CD4-positive, alpha-beta T cell (primary cell): ENCODE results near the gene CCL14. TPM values are rescaled to one million over a fixed set of nuclear protein-coding genes. Genes with fewer than 3 reads are reported as not detected.

Experiments
- ATAC-seq: fragments of 200-7000 bp; cut with Tn5 transposase; one replicate; pipeline ENCODE4 v1.10.0; 2022; ENCODE audit warnings: mild to moderate bottlenecking; ENCODE audit not compliant: poor library complexity
- CTCF ChIA-PET: fragments of 350-600 bp; sonication (Branson Sonifier 250); formaldehyde crosslinking; loops from one replicate; lab custom pipeline; 2021; ENCODE audit warnings: antibody characterized with exemption, inconsistent platforms; lab: Charles Lee
- POLR2A ChIA-PET: fragments of 350-600 bp; sonication (Branson Sonifier 250); formaldehyde crosslinking; loops from one replicate; lab custom pipeline; 2021; ENCODE audit warnings: antibody characterized with exemption, inconsistent platforms; lab: Charles Lee
- DNase-seq, 14 experiments: peaks; one replicate each; pipeline ENCODE4 v3.0.0-alpha.2; 2013 to 2020; ENCODE audit warnings: mixed read lengths in 2 of 14
- H3K27ac ChIP-seq, 2 donors: one replicate each; pipeline versions ENCODE4 v1.5.1 to v1.7.0; 2013; ENCODE audit warnings: low read length in 2 of 2, low read depth in 1 of 2, mild to moderate bottlenecking in 1 of 2
- H3K27me3 ChIP-seq, 2 experiments: 1 replicate in 1 of 2; 2 replicates in 1 of 2; pipeline versions ENCODE4 v1.6.1 to v1.7.0; 2013; ENCODE audit warnings: low read length in 2 of 2, control low read depth in 1 of 2, mild to moderate bottlenecking in 1 of 2, moderate library complexity in 1 of 2; ENCODE audit not compliant: insufficient read depth in 2 of 2, control insufficient read depth in 1 of 2
- H3K36me3 ChIP-seq: one replicate; pipeline ENCODE4 v1.6.1; 2013; ENCODE audit warnings: low read length, control low read depth; ENCODE audit not compliant: insufficient read depth
- H3K4me1 ChIP-seq: one replicate; pipeline ENCODE4 v1.6.1; 2013; ENCODE audit warnings: low read length, control low read depth; ENCODE audit not compliant: insufficient read depth
- H3K4me3 ChIP-seq: one replicate; pipeline ENCODE4 v1.5.1; 2013; ENCODE audit warnings: mild to moderate bottlenecking, low read length, moderate library complexity
- H3K9me3 ChIP-seq, 2 experiments: 1 replicate in 1 of 2; 2 replicates in 1 of 2; pipeline versions ENCODE4 v1.6.1 to v1.7.0; 2013; ENCODE audit warnings: low read length in 2 of 2, mild to moderate bottlenecking in 2 of 2, control low read depth in 1 of 2, moderate library complexity in 1 of 2; ENCODE audit not compliant: control insufficient read depth in 1 of 2, insufficient read depth in 1 of 2
- H3K27ac Mint-ChIP-seq: one replicate; pipeline ENCODE4 v1.8.0; 2020; ENCODE audit warnings: mixed read lengths
- H3K27me3 Mint-ChIP-seq: one replicate; pipeline ENCODE4 v1.8.0; 2021; ENCODE audit warnings: mixed read lengths
- H3K36me3 Mint-ChIP-seq: one replicate; pipeline ENCODE4 v1.8.0; 2021; ENCODE audit warnings: low read depth, mixed read lengths
- H3K4me1 Mint-ChIP-seq: one replicate; pipeline ENCODE4 v1.8.0; 2021; ENCODE audit warnings: low read depth, mixed read lengths
- H3K4me3 Mint-ChIP-seq: one replicate; pipeline ENCODE4 v1.8.0; 2020; ENCODE audit warnings: mild to moderate bottlenecking, mixed read lengths
- H3K9me3 Mint-ChIP-seq: one replicate; pipeline ENCODE4 v1.8.0; 2020; ENCODE audit warnings: mixed read lengths
- CTCF ChIP-seq: fragments of 200-600 bp; IDR thresholded peaks from one replicate; pipeline ENCODE4 v1.8.0; 2022; ENCODE audit warnings: antibody characterized with exemption, mild to moderate bottlenecking
- intact Hi-C, 2 experiments: fragments of 100-400 bp; cut with DNase I in 1 of 2; cut with micrococcal nuclease in 1 of 2; formaldehyde crosslinking; loops; one replicate each; pipeline versions ENCODE4 v1.15.1 to v1.9.0; 2023 to 2025; cut with DNase I, micrococcal nuclease
- total RNA-seq, 174 experiments: library from RNA in 2 of 174; stranded (reverse) in 2 of 174; gene quantifications; one replicate each; pipeline ENCODE4 v1.2.3 and lab custom pipeline; 2021 to 2026

Gene CCL14
- total RNA-seq, 2 experiments from 2014 or later, result not detected

- DNase-seq, result no peak
- no peaks in the 10 kb centered on the region for H3K9me3 ChIP-seq
- no peak for ATAC-seq
- no peak for TF ChIP-seq CTCF
- ChIA-PET CTCF (no interaction called here), POLR2A (no interaction called here)
- peaks cover 3% of the 10 kb centered on the region for H3K4me1 ChIP-seq
- H3K4me3 ChIP-seq, result no peak overlapping the region
- Mint-ChIP-seq H3K27me3 (peaks cover 6% of the 10 kb centered on the region), H3K4me3 (no peak overlapping the region), H3K9me3 (no peaks in the 10 kb centered on the region), H3K4me1 (no peaks in the 10 kb centered on the region), H3K27ac (no peak overlapping the region), H3K36me3 (no peaks in the 10 kb centered on the region)
- no peaks in the 10 kb centered on the region for H3K36me3 ChIP-seq
- intact Hi-C loops, result no loop called here
- H3K27ac ChIP-seq, result no peak overlapping the region
- no peaks in the 10 kb centered on the region for H3K27me3 ChIP-seq
These were observed 14.5 kb downstream of the CCL14 start for GRCh38 chr17:35972066-35972465.

- ATAC-seq (no peak), DNase-seq (peak; percentile 26 to 80 (median 56))
- CTCF ChIA-PET, result interaction anchor here (0.6 to 1.2 kb wide), 9 partner anchors 10 to 942 kb away, joined by 3 to 5 read pairs (median 4); no protein-coding TSS in a partner anchor
- Mint-ChIP-seq H3K36me3 (no peaks in the 10 kb centered on the region), H3K9me3 (no peaks in the 10 kb centered on the region), H3K27me3 (peaks cover 6% of the 10 kb centered on the region), H3K27ac (no peak overlapping the region), H3K4me1 (no peaks in the 10 kb centered on the region), H3K4me3 (no peak overlapping the region)
- Histone ChIP-seq H3K9me3 (no peaks in the 10 kb centered on the region), H3K36me3 (no peaks in the 10 kb centered on the region), H3K4me1 (peaks cover 3% of the 10 kb centered on the region), H3K4me3 (no peak overlapping the region), H3K27me3 (no peaks in the 10 kb centered on the region), H3K27ac (no peak overlapping the region)
- peak; percentile 72 for TF ChIP-seq CTCF
- intact Hi-C loops, result loop anchor here (1.0 to 10.0 kb wide), 4 partner anchors 175 to 1273 kb away; no protein-coding TSS in a partner anchor
- POLR2A ChIA-PET, result interaction anchor here (1.0 kb wide), 1 partner anchor 103 kb away, joined by 3 read pairs; no protein-coding TSS in a partner anchor
These were observed 16.8 kb downstream of the CCL14 start for GRCh38 chr17:35969558-35970380.

GRCh38 chr17:35968520-35969054 is 17.9 kb downstream of the CCL14 start:
- intact Hi-C loops, result loop anchor here (5.0 to 10.0 kb wide), 2 partner anchors 176 to 1274 kb away; no protein-coding TSS in a partner anchor
- no peak overlapping the region for H3K27ac Mint-ChIP-seq
- DNase-seq (no peak), ATAC-seq (no peak)
- POLR2A ChIA-PET, result no interaction called here
- no peaks in the 10 kb centered on the region for H3K36me3 Mint-ChIP-seq
- Histone ChIP-seq H3K36me3 (no peaks in the 10 kb centered on the region), H3K9me3 (no peaks in the 10 kb centered on the region), H3K27ac (no peak overlapping the region), H3K4me1 (peaks cover 3% of the 10 kb centered on the region), H3K4me3 (no peak overlapping the region), H3K27me3 (no peaks in the 10 kb centered on the region)
- peaks cover 6% of the 10 kb centered on the region for H3K27me3 Mint-ChIP-seq
- H3K9me3 Mint-ChIP-seq, result no peaks in the 10 kb centered on the region
- no peaks in the 10 kb centered on the region for H3K4me1 Mint-ChIP-seq
- CTCF ChIA-PET, result interaction anchor here (1.0 kb wide), 1 partner anchor 514 kb away, joined by 4 read pairs; no protein-coding TSS in a partner anchor
- H3K4me3 Mint-ChIP-seq, result no peak overlapping the region
- TF ChIP-seq CTCF, result no peak
